Loucy (cell line): ENCODE results near the gene OGT.

ENCODE experiments used
- EZH2phosphoT487 ChIP-seq: fragments of 200-600 bp; IDR thresholded peaks from 2 replicates; pipeline ENCODE4 v1.6.1; 2018; ENCODE audit warnings: antibody characterized with exemption, mild to moderate bottlenecking, moderate library complexity, borderline replicate concordance
- TF ChIP-seq, protein P1 (sequence below): fragments of 200-600 bp; sonication (generic); conservative IDR thresholded peaks from 2 replicates; pipeline ENCODE4 v1.5.1; 2014; ENCODE audit warnings: mild to moderate bottlenecking, antibody characterized with exemption, low read length

DNA sequence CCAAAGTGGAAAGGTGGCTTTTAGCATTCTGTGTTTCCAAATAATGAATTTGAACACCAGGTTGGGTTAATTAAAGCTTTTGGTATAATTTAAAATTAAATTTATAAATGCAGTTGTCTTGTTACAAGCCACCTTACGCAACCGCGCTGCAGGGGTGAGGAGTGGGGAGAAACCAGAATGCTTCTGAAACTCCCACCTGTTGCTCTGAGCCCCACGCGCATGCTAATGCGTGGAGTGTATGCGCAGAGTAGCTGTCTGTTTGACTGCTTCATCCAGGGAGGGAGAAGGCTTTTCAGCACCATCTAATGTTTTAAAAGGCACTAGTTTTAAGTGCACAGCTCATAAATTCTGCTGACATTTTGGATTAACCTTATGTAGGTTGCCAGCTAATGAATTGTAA lies 12.5 kb downstream of the OGT start:
- TF ChIP-seq, protein P1, sequence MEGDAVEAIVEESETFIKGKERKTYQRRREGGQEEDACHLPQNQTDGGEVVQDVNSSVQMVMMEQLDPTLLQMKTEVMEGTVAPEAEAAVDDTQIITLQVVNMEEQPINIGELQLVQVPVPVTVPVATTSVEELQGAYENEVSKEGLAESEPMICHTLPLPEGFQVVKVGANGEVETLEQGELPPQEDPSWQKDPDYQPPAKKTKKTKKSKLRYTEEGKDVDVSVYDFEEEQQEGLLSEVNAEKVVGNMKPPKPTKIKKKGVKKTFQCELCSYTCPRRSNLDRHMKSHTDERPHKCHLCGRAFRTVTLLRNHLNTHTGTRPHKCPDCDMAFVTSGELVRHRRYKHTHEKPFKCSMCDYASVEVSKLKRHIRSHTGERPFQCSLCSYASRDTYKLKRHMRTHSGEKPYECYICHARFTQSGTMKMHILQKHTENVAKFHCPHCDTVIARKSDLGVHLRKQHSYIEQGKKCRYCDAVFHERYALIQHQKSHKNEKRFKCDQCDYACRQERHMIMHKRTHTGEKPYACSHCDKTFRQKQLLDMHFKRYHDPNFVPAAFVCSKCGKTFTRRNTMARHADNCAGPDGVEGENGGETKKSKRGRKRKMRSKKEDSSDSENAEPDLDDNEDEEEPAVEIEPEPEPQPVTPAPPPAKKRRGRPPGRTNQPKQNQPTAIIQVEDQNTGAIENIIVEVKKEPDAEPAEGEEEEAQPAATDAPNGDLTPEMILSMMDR: no peak
- TF ChIP-seq EZH2phosphoT487: no peak
